Left lung (tissue), 10 donors: ENCODE measurements around the gene ALPI. TPM values are rescaled to one million over a fixed set of nuclear protein-coding genes. Genes with fewer than 3 reads are reported as not detected.

Source experiments
- ATAC-seq: fragments of 200-7000 bp; cut with Tn5 transposase; one replicate; pipeline ENCODE4 v1.9.1; 2020; ENCODE audit warnings: moderate library complexity
- DNase-seq, 4 donors: peaks; one replicate each; pipeline ENCODE4 v3.0.0-alpha.2; 2013 to 2020
- H3K27ac ChIP-seq, 2 donors: fragments of 200-600 bp; sonication (generic) in 1 of 2; one replicate each; pipeline versions ENCODE4 v1.5.0 to v1.8.0; 2020 to 2021
- H3K27me3 ChIP-seq, 2 donors: fragments of 200-600 bp; sonication (generic) in 1 of 2; one replicate each; pipeline versions ENCODE4 v1.5.0 to v1.8.0; 2020 to 2021
- H3K36me3 ChIP-seq, 2 donors: fragments of 200-600 bp; sonication (generic) in 1 of 2; one replicate each; pipeline versions ENCODE4 v1.5.0 to v1.8.0; 2020 to 2021
- H3K4me1 ChIP-seq, 2 donors: fragments of 200-600 bp; one replicate each; pipeline ENCODE4 v1.8.0; 2021
- H3K4me3 ChIP-seq, 2 donors: fragments of 200-600 bp; sonication (generic) in 1 of 2; one replicate each; pipeline versions ENCODE4 v1.5.0 to v1.8.0; 2020 to 2021; ENCODE audit warnings: mild to moderate bottlenecking in 1 of 2
- H3K9me3 ChIP-seq, 2 donors: fragments of 200-600 bp; sonication (generic) in 1 of 2; one replicate each; pipeline versions ENCODE4 v1.5.0 to v1.8.0; 2020 to 2021
- CTCF ChIP-seq, 2 donors: fragments of 200-600 bp; sonication (generic) in 1 of 2; IDR thresholded peaks; one replicate each; pipeline versions ENCODE4 v1.5.0 to v1.8.0; 2021; ENCODE audit warnings: antibody characterized with exemption in 2 of 2
- intact Hi-C, 2 donors: fragments of 100-400 bp; cut with DNase I; formaldehyde crosslinking; loops; one replicate each; pipeline versions ENCODE4 v1.11.2 to v1.14.2; 2022
- polyA plus RNA-seq, 6 donors: library from polyadenylated mRNA; unstranded; fragments of 120-200 nt; gene quantifications; one replicate each; pipeline ENCODE4 v1.2.1, GENCODE V29; 2013; ENCODE audit not compliant: insufficient read length in 6 of 6
- total RNA-seq, 2 donors: library from RNA; stranded (reverse); fragmentation: NEBNext Ultra II Directional; extraction: Animal tissue kit (Norgen Biotek cat#: 25700); gene quantifications; one replicate each; pipeline ENCODE4 v1.2.1, GENCODE V29; 2021
- donor health status: DM: no; HTN: yes; CAD: no.
- donor health status: DM: no; HTN: no; CAD: no.

The ALPI gene
- total and polyA plus RNA-seq, 8 donors: not detected

- peaks cover 6 to 27% of the 10 kb centered on the region in 2 donors for H3K4me1 ChIP-seq
- intact Hi-C loops: no loop called here
- no peaks in the 10 kb centered on the region for H3K36me3 ChIP-seq
- ATAC-seq: peak; percentile 20
- no peak for TF ChIP-seq CTCF (IDR thresholded peaks at IDR 0.05)
- DNase-seq: peak in 1 of 4 donors; percentile 16
- H3K27me3 ChIP-seq: peaks cover 43 to 89% of the 10 kb centered on the region in 2 donors
- peak overlapping the region; percentile 0 to 21 for H3K4me3 ChIP-seq
- H3K27ac ChIP-seq: no peak overlapping the region
- H3K9me3 ChIP-seq: peaks cover 0 to 7% of the 10 kb centered on the region in 2 donors
Measured at GRCh38 chr2:232419245-232420072, 36.5 kb upstream of the ALPI start.

- Histone ChIP-seq H3K4me3 (peak overlapping the region in 1 of 2 donors; percentile 21), H3K9me3 (peaks cover 0 to 7% of the 10 kb centered on the region in 2 donors), H3K27me3 (peaks cover 43 to 88% of the 10 kb centered on the region in 2 donors), H3K27ac (no peak overlapping the region), H3K36me3 (no peaks in the 10 kb centered on the region), H3K4me1 (peaks cover 6 to 27% of the 10 kb centered on the region in 2 donors)
- no peak for TF ChIP-seq CTCF (IDR thresholded peaks at IDR 0.05)
- DNase-seq (no peak), ATAC-seq (no peak)
- intact Hi-C loops: no loop called here
Measured at GRCh38 chr2:232420073-232420454, 35.9 kb upstream of the ALPI start.

- Histone ChIP-seq H3K36me3 (no peaks in the 10 kb centered on the region), H3K4me1 (peaks cover 6 to 27% of the 10 kb centered on the region in 2 donors), H3K27ac (no peak overlapping the region), H3K4me3 (peak overlapping the region; percentile 9 to 21), H3K9me3 (peaks cover 0 to 7% of the 10 kb centered on the region in 2 donors), H3K27me3 (peaks cover 43 to 83% of the 10 kb centered on the region in 2 donors)
- intact Hi-C loops: no loop called here
- TF ChIP-seq CTCF (IDR thresholded peaks at IDR 0.05): no peak
- ATAC-seq: peak; percentile 83
- DNase-seq: peak in 2 of 4 donors; percentile 39 to 85
Measured at GRCh38 chr2:232420463-232421188, 35.3 kb upstream of the ALPI start.

- H3K4me3 ChIP-seq: peak overlapping the region; percentile 9 to 21
Measured at GRCh38 chr2:232421189-232421785, 34.7 kb upstream of the ALPI start.

More at GRCh38 chr2:232421189-232421785, 34.7 kb upstream of the ALPI start:
- Histone ChIP-seq H3K9me3 (peaks cover 0 to 7% of the 10 kb centered on the region in 2 donors), H3K36me3 (no peaks in the 10 kb centered on the region), H3K4me1 (peaks cover 6 to 27% of the 10 kb centered on the region in 2 donors), H3K27ac (no peak overlapping the region), H3K27me3 (peaks cover 43 to 80% of the 10 kb centered on the region in 2 donors)
- ATAC-seq (peak; percentile 35), DNase-seq (peak in 2 of 4 donors; percentile 14 to 59)
- intact Hi-C loops: no loop called here
- no peak for TF ChIP-seq CTCF (IDR thresholded peaks at IDR 0.05)
